Measurements from ENCODE around the gene RMP24. TPM values are rescaled to one million over a fixed set of nuclear protein-coding genes. Genes with fewer than 3 reads are reported as not detected.

RMP24 gene

DNA sequence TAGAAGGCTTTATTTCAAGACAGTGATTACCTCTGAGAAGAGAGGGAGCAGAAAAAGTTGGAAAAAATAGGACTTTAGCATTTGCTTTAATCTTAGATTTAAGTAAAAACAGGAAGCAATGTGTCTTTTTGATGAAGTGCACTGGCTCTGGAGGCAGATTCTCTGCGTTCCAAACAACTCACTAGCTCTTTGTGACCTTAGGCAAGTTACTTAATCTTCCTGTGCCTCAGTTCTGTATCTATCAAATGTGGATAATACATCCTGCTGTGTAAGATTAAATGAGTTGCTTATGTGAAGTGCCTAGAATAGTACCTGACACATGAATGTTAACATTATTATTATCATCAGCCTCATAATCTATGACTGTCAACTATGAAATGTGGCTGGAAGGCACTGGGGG is 52.5 kb downstream of the RMP24 start:
- H3K4me1 ChIP-seq, result peaks cover 20% of the 10 kb centered on the region
- no peaks in the 10 kb centered on the region for H3K9me3 ChIP-seq
- intact Hi-C loops (cut with DNase I), result no loop called here
- no peak for TF ChIP-seq POLR2A (IDR thresholded peaks at IDR 0.05)
- WGBS, 2 donors, result 57 to 61% methylated on average over 1 of the region's 1 CpG
- no peaks in the 10 kb centered on the region for H3K27me3 ChIP-seq
- ATAC-seq (no peak), DNase-seq (no peak)
- no peak overlapping the region for H3K4me3 ChIP-seq
- H3K36me3 ChIP-seq (replicated peaks in 1 of 2; ENCODE audit: insufficient read depth in 1 of 2, low read depth in 2 of 2), result no peaks in the 10 kb centered on the region
- H3K27ac ChIP-seq, result no peak overlapping the region

GRCh38 chr18:36028859-36029258 is 56.4 kb downstream of the RMP24 start:
- H3K36me3 ChIP-seq (replicated peaks in 1 of 2; ENCODE audit: insufficient read depth in 1 of 2, low read depth in 2 of 2), result no peaks in the 10 kb centered on the region

More at GRCh38 chr18:36028859-36029258, 56.4 kb downstream of the RMP24 start:
- Histone ChIP-seq H3K9me3 (no peaks in the 10 kb centered on the region), H3K4me1 (peaks cover 28% of the 10 kb centered on the region), H3K27ac (peak overlapping the region in 3 of 4 donors; percentile 24 to 76 (median 52)), H3K27me3 (no peaks in the 10 kb centered on the region), H3K4me3 (no peak overlapping the region)
- DNase-seq, result peak; percentile 57 to 81 (median 64)
- intact Hi-C loops (cut with DNase I), result no loop called here
- peak; percentile 98 for ATAC-seq
- 19 to 26% methylated on average over 2 of the region's 2 CpGs for whole genome bisulfite sequencing, 2 donors
- TF ChIP-seq POLR2A (IDR thresholded peaks at IDR 0.05), result no peak
- TF ChIP-seq, protein P1, sequence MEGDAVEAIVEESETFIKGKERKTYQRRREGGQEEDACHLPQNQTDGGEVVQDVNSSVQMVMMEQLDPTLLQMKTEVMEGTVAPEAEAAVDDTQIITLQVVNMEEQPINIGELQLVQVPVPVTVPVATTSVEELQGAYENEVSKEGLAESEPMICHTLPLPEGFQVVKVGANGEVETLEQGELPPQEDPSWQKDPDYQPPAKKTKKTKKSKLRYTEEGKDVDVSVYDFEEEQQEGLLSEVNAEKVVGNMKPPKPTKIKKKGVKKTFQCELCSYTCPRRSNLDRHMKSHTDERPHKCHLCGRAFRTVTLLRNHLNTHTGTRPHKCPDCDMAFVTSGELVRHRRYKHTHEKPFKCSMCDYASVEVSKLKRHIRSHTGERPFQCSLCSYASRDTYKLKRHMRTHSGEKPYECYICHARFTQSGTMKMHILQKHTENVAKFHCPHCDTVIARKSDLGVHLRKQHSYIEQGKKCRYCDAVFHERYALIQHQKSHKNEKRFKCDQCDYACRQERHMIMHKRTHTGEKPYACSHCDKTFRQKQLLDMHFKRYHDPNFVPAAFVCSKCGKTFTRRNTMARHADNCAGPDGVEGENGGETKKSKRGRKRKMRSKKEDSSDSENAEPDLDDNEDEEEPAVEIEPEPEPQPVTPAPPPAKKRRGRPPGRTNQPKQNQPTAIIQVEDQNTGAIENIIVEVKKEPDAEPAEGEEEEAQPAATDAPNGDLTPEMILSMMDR (IDR thresholded peaks at IDR 0.05), result no peak

Small RNAs within 50 kb of the gene (microRNA-seq; reads per million reads assigned to microRNA genes)
- 0 to 0.45 reads per million in 2 donors for gene MIR3929 (ENCODE audit: borderline number of aligned reads in 2 of 2, borderline replicate concordance in 2 of 2)

Small RNAs within 50 kb of the gene (small RNA-seq; reads per million reads assigned to genes)
- not detected for gene MIR3929

Other genes starting within 250 kb of the RMP24 start
- gene RPRD1A, start 94.9 kb downstream of the RMP24 start, total RNA-seq, result 10 to 100 TPM; 36.3 to 66.6 TPM
- gene SLC39A6, start 156.7 kb downstream of the RMP24 start, total RNA-seq, result 10 to 100 TPM; 22.6 to 22.7 TPM
- 10 to 100 TPM; 44.2 to 56.8 TPM for gene ELP2, start 157.2 kb downstream of the RMP24 start, total RNA-seq
- gene MOCOS, start 214.8 kb downstream of the RMP24 start, total RNA-seq, result 1 to 10 TPM; 1.0 to 1.3 TPM